Stimulated activated naive CD8-positive, alpha-beta T cell treated with anti-CD3 and anti-CD28 coated beads, Interleukin-15, Interleukin-2, amounts not matched to agents 100 U/mL and 50 U/mL, for 24 hours (primary cell): Measurements from ENCODE around the gene SMYD3.

ENCODE experiments used
- ATAC-seq: fragments of 150-1000 bp; cut with Tn5 transposase; one replicate; pipeline ENCODE4 v1.10.0; 2021
- DNase-seq: peaks from one replicate; pipeline ENCODE4 v3.0.0; 2021

Gene SMYD3

GRCh38 chr1:245871191-245871590 is 635.9 kb downstream of the SMYD3 start:
- no peak for ATAC-seq
- DNase-seq = no peak

- ATAC-seq (no peak), DNase-seq (no peak)
Measured at GRCh38 chr1:245870698-245871097, 636.4 kb downstream of the SMYD3 start.

- DNase-seq (no peak), ATAC-seq (no peak)
Measured at GRCh38 chr1:245869847-245870246, 637.2 kb downstream of the SMYD3 start.

- no peak for ATAC-seq
Measured at GRCh38 chr1:245867738-245868137, 639.3 kb downstream of the SMYD3 start.

GRCh38 chr1:245864872-245865271 is 642.2 kb downstream of the SMYD3 start:
- DNase-seq (no peak), ATAC-seq (no peak)

More at GRCh38 chr1:245867738-245868137, 639.3 kb downstream of the SMYD3 start:
- no peak for DNase-seq

GRCh38 chr1:245863566-245864184 is 643.4 kb downstream of the SMYD3 start:
- DNase-seq = no peak
- no peak for ATAC-seq

GRCh38 chr1:245862812-245863540 is 644.1 kb downstream of the SMYD3 start:
- no peak for DNase-seq
- ATAC-seq = no peak

GRCh38 chr1:245860657-245861544 is 646.2 kb downstream of the SMYD3 start:
- no peak for ATAC-seq
- DNase-seq = no peak

- DNase-seq (no peak), ATAC-seq (peak; percentile 49)
Measured at GRCh38 chr1:245859493-245860114, 647.5 kb downstream of the SMYD3 start.

- no peak for ATAC-seq
- DNase-seq = no peak
Measured at GRCh38 chr1:245858722-245859492, 648.2 kb downstream of the SMYD3 start.

- ATAC-seq = no peak
- DNase-seq = no peak
Measured at GRCh38 chr1:245858022-245858721, 648.9 kb downstream of the SMYD3 start.

GRCh38 chr1:245856944-245857531 is 650.0 kb downstream of the SMYD3 start:
- no peak for DNase-seq
- no peak for ATAC-seq

- DNase-seq (no peak), ATAC-seq (no peak)
Measured at GRCh38 chr1:245855846-245856730, 651.0 kb downstream of the SMYD3 start.

- no peak for ATAC-seq
Measured at GRCh38 chr1:245853291-245853690, 653.8 kb downstream of the SMYD3 start.

GRCh38 chr1:245843101-245843500 is 664.0 kb downstream of the SMYD3 start:
- no peak for ATAC-seq
- no peak for DNase-seq

More at GRCh38 chr1:245853291-245853690, 653.8 kb downstream of the SMYD3 start:
- no peak for DNase-seq

GRCh38 chr1:245842106-245842505 is 665.0 kb downstream of the SMYD3 start:
- ATAC-seq = no peak
- DNase-seq = no peak

GRCh38 chr1:245840971-245841370 is 666.1 kb downstream of the SMYD3 start:
- ATAC-seq (no peak), DNase-seq (no peak)

- ATAC-seq (no peak), DNase-seq (no peak)
Measured at GRCh38 chr1:245837718-245838117, 669.4 kb downstream of the SMYD3 start.

GRCh38 chr1:245835386-245835785 is 671.7 kb downstream of the SMYD3 start:
- DNase-seq = no peak
- no peak for ATAC-seq
